Measurements from ENCODE around the gene AOAH. TPM values are rescaled to one million over a fixed set of nuclear protein-coding genes. Genes with fewer than 3 reads are reported as not detected.

Gene AOAH
- total and polyA plus RNA-seq, 2 of the 4 experiments (the other 2 are of a cell fraction): not detected

- Histone ChIP-seq H4K8ac (ENCODE audit: low read depth in 2 of 2, low read length in 2 of 2) (no peak overlapping the region), H3K27me3 (ENCODE audit: control insufficient read depth, insufficient read depth, low read length) (peaks cover 3% of the 10 kb centered on the region; the same call in 1 of the 2 replicates), H3K79me1 (ENCODE audit: low read depth in 1 of 2, low read length in 2 of 2) (no peaks in the 10 kb centered on the region), H4K20me1 (ENCODE audit: insufficient read depth, low read length) (no peaks in the 10 kb centered on the region), H3K4me2 (ENCODE audit: low read depth, low read length) (no peak overlapping the region), H3K9ac (ENCODE audit: low read depth, low read length) (no peak overlapping the region), H3K18ac (ENCODE audit: low read depth, low read length) (no peak overlapping the region), H2BK120ac (ENCODE audit: low read depth, low read length) (no peak overlapping the region), H3K56ac (ENCODE audit: extremely low read depth, insufficient read depth, low read length) (no peak overlapping the region), H2BK20ac (ENCODE audit: low read depth, low read length) (no peak overlapping the region), H2BK15ac (ENCODE audit: low read depth, low read length) (no peak overlapping the region), H3K4me1 (ENCODE audit: control insufficient read depth, insufficient read depth, low read length) (no peaks in the 10 kb centered on the region), H2AFZ (replicated peaks; ENCODE audit: low read length, poor library complexity) (no peak overlapping the region), H4K5ac (ENCODE audit: low read depth, low read length) (no peak overlapping the region), H4K91ac (ENCODE audit: insufficient read depth, low read depth, low read length) (no peak overlapping the region), H3K36me3 (ENCODE audit: control insufficient read depth, insufficient read depth, low read length) (no peaks in the 10 kb centered on the region), H3K27ac (ENCODE audit: insufficient read depth, low read length) (no peak overlapping the region), H3K23ac (ENCODE audit: low read depth, low read length) (no peak overlapping the region), H2AK5ac (ENCODE audit: low read depth, low read length) (no peak overlapping the region), H3K4me3 (ENCODE audit: insufficient read depth, low read depth, low read length) (no peak overlapping the region), H3K9me1 (ENCODE audit: insufficient read depth, low read length) (no peaks in the 10 kb centered on the region), H2BK5ac (ENCODE audit: low read depth, low read length, poor library complexity, severe bottlenecking) (no peak overlapping the region), H3K14ac (replicated peaks; ENCODE audit: low read depth, low read length) (no peak overlapping the region), H3K9me3 (ENCODE audit: control insufficient read depth, insufficient read depth, low read length) (no peaks in the 10 kb centered on the region), H2AK9ac (replicated peaks; ENCODE audit: low read depth, low read length, poor library complexity) (no peak overlapping the region), H3K4ac (ENCODE audit: low read depth, low read length) (no peak overlapping the region)
- dilution Hi-C loops (cut with HindIII; ENCODE audit: low sequenced_read_pairs, unreplicated experiment): no loop called here
- POLR2A ChIA-PET (ENCODE audit: unreplicated experiment): no interaction called here
- in situ Hi-C loops (cut with MboI; ENCODE audit: low sequenced_read_pairs): no loop called here
- DNase-seq (no peak), ATAC-seq (ENCODE audit: low read depth) (no peak)
- CTCF ChIA-PET: no interaction called here
- BruUV-seq (replicated peaks): no TSS peak
- no CpG with 5 or more reads among the region's 1 CpG for WGBS, 2 experiments (ENCODE audit: extremely low coverage in 2 of 2, insufficient read length in 1 of 2)
- TF ChIP-seq CTCF (conservative IDR thresholded peaks at IDR 0.05; ENCODE audit: low read depth, low read length) (no peak), RFX5 (IDR thresholded peaks at IDR 0.05; ENCODE audit: low read depth, low read length) (no peak), MXI1 (IDR thresholded peaks at IDR 0.05; ENCODE audit: borderline replicate concordance, low read depth, low read length) (no peak)
- intact Hi-C loops (cut with micrococcal nuclease): no loop called here
Observed at GRCh38 chr7:36571190-36571560, 153.1 kb downstream of the AOAH start.

Data from IMR-90 (cell line).